Tongue (tissue), 2 donors: ENCODE data around the gene SHISA2. TPM values are rescaled to one million over a fixed set of nuclear protein-coding genes. Genes with fewer than 3 reads are reported as not detected.

Experiments used
- DNase-seq: peaks from one replicate; pipeline ENCODE4 v3.0.0-alpha.2; 2015
- total RNA-seq: library from RNA; depleted of rRNA; stranded (reverse); fragments of >200 nt; gene quantifications from one replicate; pipeline ENCODE4 v1.2.3, GENCODE V29; 2014

SHISA2 gene
- total RNA-seq, 1 donor from 2014 or later = 116 TPM

DNA sequence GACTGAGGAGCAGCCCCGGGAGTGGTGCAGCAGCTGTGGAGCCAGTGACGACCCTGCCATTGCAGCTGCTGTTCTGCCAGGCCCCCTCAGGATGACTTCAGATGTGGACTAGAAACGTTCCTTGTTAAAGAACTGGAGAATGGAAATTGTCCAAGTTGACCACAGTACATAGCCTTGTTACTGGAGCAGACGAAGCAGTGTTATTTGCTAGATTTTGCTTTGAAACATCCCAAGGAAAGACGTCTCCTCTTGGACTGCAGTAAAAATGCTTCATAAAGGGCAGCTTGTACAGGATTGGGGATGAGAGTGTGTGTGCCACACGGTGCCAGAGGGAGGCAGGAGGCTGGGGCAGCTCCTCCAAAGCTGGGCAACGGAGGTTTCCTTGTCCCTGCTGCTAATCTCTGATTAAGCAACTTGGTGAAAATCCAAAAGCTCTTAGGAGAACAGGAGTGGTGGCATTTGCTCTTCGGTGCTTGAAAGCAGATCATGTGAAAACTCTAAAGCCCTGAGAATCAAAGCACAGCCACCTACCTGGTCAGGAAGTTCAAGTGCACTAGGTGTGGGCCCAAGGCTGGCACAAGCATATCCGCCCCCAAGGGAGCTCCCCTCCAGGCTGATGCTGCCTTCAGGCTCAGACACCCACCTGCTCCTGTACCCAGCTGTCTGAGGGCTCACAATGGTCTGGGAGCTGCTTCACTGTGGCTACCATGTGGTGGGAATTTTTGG, 34.5 kb downstream of the SHISA2 start:
- peak; percentile 78 for DNase-seq

DNA sequence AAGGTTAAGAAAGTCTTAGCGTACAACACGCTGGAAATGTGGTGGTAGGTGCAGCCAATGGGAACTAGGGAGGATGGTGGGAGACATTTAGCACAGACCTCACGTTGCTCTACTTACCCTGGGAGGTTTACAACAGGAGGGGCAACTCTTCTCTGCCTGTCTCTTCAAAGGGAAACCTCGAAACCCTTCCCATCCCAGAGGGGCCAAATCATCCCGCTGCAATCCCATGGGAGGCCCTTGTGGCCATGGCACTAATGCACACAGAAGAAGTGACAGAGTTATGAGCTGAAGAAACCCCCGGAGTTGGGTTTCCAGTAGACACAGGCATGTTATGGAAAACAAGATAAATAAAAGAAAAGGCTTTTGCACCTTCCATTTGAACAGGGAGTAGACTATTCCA, 35.6 kb downstream of the SHISA2 start:
- no peak for DNase-seq

DNA sequence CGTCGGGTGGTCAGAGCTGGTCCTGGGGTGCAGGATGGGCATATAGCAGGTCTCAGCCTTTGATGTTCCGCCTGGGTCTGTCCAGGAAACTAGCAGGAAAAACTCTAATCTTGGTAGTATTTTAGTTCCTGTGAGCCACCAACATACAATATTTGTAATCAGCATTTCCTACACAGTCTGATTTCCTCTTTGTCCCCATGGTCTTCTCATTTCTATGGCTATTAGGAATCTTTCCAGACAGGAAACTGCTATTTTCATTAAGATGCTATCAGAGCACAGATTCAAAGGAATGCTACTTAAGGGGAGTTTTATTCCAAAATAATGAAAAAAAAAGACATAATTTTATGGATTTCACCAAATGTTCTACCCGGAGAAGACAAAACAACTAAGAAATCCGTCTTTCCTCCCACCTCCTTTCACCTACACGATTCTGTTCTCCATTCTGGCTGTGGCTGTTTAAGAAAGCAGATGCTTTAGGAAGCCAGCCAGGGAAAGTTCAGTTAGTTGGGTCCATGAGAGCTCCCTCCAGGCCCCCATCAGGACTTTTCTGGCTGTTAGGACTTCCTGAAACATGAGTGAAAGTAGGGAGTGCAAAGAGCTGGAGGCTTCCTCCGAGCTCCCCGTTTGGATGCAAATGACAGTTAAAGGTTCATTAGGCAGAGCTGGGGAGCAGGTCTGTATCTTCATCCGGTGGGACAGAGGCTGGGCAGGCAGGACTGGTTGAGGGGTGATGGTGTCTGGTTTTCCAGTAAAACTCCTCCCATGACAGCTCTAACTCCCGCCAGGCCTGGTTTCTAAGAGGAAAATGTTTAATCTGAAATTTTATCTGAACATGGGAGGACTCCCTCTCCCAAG, 36.3 kb downstream of the SHISA2 start:
- DNase-seq = peak; percentile 68

DNA sequence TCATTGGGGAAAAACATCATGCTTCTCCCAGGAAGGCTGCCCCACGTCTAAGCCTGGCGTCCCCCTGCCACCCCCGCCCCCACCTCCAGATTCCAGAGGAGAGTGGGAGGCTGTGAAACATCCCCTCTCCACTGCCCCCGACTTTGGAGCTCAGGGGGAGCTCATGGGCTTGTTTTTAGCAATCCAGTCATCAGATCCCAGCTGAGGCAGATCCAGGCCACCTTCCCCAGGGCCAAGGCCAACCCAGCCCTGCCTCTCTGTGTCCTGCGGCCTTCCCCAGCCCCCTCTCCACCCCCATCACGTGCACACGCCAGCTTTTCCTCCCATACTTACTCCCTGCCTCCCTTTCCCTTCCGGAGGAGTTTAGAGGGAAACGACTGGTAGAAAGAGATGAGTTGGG, 38.8 kb downstream of the SHISA2 start:
- no peak for DNase-seq

DNA sequence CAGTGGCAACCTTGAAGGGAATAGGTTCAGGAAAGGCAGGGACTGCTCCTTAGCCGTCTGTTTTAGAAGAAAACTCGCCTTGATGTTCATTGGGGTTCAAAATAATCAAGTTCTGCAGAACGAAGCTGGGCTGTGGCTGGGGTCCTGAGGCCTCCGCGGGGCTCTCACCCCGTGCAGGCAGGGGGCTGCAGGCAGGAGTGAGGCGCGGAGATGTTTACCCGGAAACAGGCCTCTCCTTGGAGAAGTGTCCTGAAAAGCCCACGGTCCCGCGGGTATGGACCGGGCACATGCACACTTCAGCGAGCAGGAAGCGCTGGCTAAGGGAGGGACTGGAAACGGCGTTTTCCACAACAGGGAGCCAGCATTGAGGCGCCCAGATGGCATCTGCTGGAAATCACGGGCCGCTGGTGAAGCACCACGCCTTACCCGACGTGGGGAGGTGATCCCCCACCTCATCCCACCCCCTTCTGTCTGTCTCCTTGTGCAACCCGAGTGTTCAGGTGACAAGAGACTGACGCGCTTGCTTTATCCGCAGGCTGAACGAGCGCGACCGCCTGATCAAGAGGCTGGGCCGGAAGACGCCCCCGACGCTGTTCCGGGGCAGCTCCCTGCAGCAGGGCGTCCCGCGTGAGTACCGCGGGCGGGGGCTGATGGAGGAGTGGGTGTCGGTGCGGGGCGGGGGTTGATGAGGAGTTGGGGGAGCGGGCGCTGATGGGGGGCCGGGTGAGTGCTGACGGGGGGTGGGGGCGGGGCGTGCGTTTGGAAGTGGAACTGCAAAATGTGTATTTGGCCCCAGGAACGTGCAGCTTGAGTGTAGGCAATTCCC, 39.6 kb downstream of the SHISA2 start:
- DNase-seq = peak; percentile 44

DNA sequence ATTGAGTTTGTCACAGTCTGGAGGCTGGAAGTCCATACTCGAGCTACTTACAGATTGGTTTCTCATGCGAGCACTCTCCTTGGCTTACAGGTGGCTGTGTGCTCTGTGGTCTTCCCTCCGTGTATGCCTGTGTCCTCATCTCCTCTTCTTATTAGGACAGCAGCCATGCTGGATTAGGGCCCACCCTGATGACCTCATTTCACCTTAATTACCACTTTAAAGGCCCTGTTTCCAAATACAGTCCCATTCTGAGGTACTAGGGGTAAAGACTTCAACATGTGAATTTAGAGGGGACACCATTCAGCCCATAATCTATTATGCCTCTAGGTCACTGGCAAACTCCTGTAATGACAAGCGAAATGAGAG, 40.6 kb downstream of the SHISA2 start:
- no peak for DNase-seq

DNA sequence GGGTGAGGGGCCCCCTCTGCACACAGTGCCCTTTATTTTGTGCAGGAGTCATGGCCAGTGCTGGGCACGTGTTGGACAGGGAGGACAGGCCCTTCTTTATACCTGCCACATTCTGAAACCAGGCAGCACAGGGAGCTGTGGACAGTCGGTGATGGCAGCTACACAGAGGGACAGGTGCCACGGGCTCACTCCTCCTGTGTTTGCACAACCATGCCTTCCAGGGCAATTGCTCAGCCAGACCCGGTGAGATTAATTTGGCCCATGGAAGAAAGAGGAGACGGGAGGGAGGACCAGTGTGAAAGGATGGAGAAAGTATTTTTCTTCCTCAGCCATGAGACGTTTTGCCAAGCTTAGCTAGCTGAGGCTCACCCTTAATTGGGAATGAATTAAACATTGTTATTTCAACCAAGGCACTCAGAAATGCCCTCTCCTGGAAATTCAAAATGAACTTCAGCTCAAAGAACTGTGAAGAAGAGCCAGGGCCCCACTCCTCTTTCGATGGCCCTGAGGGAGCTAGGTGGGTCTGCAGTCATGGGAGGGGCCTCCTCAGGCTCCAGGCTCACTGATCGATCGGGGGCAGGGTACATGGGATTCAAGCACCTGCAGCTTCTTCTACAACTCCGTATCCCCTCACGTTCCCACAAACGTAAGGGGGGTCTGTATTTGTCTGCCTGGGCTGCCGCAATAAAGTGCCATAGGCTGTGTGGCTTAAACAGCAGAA, 41.2 kb downstream of the SHISA2 start:
- no peak for DNase-seq

DNA sequence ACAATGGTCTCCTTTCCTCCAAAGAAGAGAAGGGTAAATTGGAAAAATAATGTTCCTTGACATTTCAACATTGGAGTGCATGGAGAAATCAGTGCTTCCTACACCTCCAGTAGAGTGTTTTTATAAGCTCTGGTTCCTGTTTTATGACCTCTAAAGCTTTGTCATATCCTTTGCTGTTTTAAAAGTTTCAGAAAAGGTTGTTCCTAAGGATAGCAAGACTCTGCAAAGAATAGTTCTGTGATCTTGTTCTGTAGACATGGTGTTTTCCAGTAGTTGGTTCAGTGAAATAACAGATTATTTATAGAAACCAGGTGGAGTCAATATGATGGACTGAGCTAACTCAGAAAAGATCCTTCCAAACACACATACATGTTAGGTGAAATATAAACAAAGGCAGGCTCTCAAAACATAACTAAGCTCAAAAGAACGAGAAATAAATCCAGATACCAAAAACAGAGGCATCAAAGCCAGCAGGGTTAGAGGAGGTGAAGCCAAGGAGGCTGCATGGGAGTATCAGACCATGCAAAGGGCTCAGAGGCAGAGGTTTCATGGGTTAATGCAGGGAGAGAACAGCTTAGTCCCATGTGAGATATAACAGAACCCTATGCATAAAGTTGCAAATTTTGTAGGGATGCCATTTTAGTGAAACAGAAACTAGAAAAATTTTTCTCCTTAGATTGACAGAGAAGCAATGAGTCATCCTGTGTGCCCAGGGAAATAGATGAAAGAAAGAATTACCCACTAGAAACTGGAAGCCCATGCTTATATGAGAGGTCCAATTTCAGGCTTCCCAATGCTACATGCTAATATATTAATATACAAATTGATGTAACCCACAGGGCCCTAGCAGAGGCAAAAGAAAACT, 44.3 kb downstream of the SHISA2 start:
- no peak for DNase-seq

Other genes starting within 250 kb of the SHISA2 start
- 29.8 TPM for gene RNF6, start 170.3 kb upstream of the SHISA2 start, total RNA-seq
- gene CDK8, start 202.1 kb upstream of the SHISA2 start, total RNA-seq = 20.9 TPM